ENCODE data around the gene RABGAP1L.

Gene RABGAP1L

GRCh38 chr1:174189428-174190062, 30.2 kb downstream of the RABGAP1L start:
- no peak for DNase-seq
- in situ Hi-C loops (cut with HindIII; ENCODE audit: low pct_ligation_motif_present, low pct_unique_long_range_greater_than_20kb, low sequenced_read_pairs) = no loop called here

- in situ Hi-C loops (cut with HindIII; ENCODE audit: low pct_ligation_motif_present, low pct_unique_long_range_greater_than_20kb, low sequenced_read_pairs) = no loop called here
Observed at GRCh38 chr1:174190691-174191199, 31.4 kb downstream of the RABGAP1L start.

GRCh38 chr1:174191349-174191862, 32.1 kb downstream of the RABGAP1L start:
- DNase-seq = no peak
- in situ Hi-C loops (cut with HindIII; ENCODE audit: low pct_ligation_motif_present, low pct_unique_long_range_greater_than_20kb, low sequenced_read_pairs) = no loop called here

More at GRCh38 chr1:174190691-174191199, 31.4 kb downstream of the RABGAP1L start:
- DNase-seq = no peak

GRCh38 chr1:174194461-174194860, 35.1 kb downstream of the RABGAP1L start:
- in situ Hi-C loops (cut with HindIII; ENCODE audit: low pct_ligation_motif_present, low pct_unique_long_range_greater_than_20kb, low sequenced_read_pairs) = no loop called here
- DNase-seq = no peak

GRCh38 chr1:174197088-174197487, 37.8 kb downstream of the RABGAP1L start:
- in situ Hi-C loops (cut with HindIII; ENCODE audit: low pct_ligation_motif_present, low pct_unique_long_range_greater_than_20kb, low sequenced_read_pairs) = no loop called here
- DNase-seq = no peak

- in situ Hi-C loops (cut with HindIII; ENCODE audit: low pct_ligation_motif_present, low pct_unique_long_range_greater_than_20kb, low sequenced_read_pairs) = no loop called here
Observed at GRCh38 chr1:174197547-174197946, 38.2 kb downstream of the RABGAP1L start.

GRCh38 chr1:174198202-174198601, 38.9 kb downstream of the RABGAP1L start:
- in situ Hi-C loops (cut with HindIII; ENCODE audit: low pct_ligation_motif_present, low pct_unique_long_range_greater_than_20kb, low sequenced_read_pairs) = no loop called here

More at GRCh38 chr1:174197547-174197946, 38.2 kb downstream of the RABGAP1L start:
- no peak for DNase-seq

GRCh38 chr1:174200746-174201145, 41.4 kb downstream of the RABGAP1L start:
- in situ Hi-C loops (cut with HindIII; ENCODE audit: low pct_ligation_motif_present, low pct_unique_long_range_greater_than_20kb, low sequenced_read_pairs) = no loop called here
- no peak for DNase-seq

More at GRCh38 chr1:174198202-174198601, 38.9 kb downstream of the RABGAP1L start:
- DNase-seq = no peak

GRCh38 chr1:174204697-174205308, 45.5 kb downstream of the RABGAP1L start:
- in situ Hi-C loops (cut with HindIII; ENCODE audit: low pct_ligation_motif_present, low pct_unique_long_range_greater_than_20kb, low sequenced_read_pairs) = no loop called here
- DNase-seq = no peak

- in situ Hi-C loops (cut with HindIII; ENCODE audit: low pct_ligation_motif_present, low pct_unique_long_range_greater_than_20kb, low sequenced_read_pairs) = no loop called here
- no peak for DNase-seq
Observed at GRCh38 chr1:174206148-174206836, 47.0 kb downstream of the RABGAP1L start.

- DNase-seq = no peak
- in situ Hi-C loops (cut with HindIII; ENCODE audit: low pct_ligation_motif_present, low pct_unique_long_range_greater_than_20kb, low sequenced_read_pairs) = no loop called here
Observed at GRCh38 chr1:174209347-174210187, 50.2 kb downstream of the RABGAP1L start.

- in situ Hi-C loops (cut with HindIII; ENCODE audit: low pct_ligation_motif_present, low pct_unique_long_range_greater_than_20kb, low sequenced_read_pairs) = no loop called here
- no peak for DNase-seq
Observed at GRCh38 chr1:174211486-174211885, 52.2 kb downstream of the RABGAP1L start.

GRCh38 chr1:174215766-174216165, 56.4 kb downstream of the RABGAP1L start:
- in situ Hi-C loops (cut with HindIII; ENCODE audit: low pct_ligation_motif_present, low pct_unique_long_range_greater_than_20kb, low sequenced_read_pairs) = no loop called here
- DNase-seq = no peak

GRCh38 chr1:174217248-174217647, 57.9 kb downstream of the RABGAP1L start:
- in situ Hi-C loops (cut with HindIII; ENCODE audit: low pct_ligation_motif_present, low pct_unique_long_range_greater_than_20kb, low sequenced_read_pairs) = no loop called here
- no peak for DNase-seq

GRCh38 chr1:174217787-174218574, 58.7 kb downstream of the RABGAP1L start:
- in situ Hi-C loops (cut with HindIII; ENCODE audit: low pct_ligation_motif_present, low pct_unique_long_range_greater_than_20kb, low sequenced_read_pairs) = no loop called here
- DNase-seq = peak; percentile 52

- in situ Hi-C loops (cut with HindIII; ENCODE audit: low pct_ligation_motif_present, low pct_unique_long_range_greater_than_20kb, low sequenced_read_pairs) = no loop called here
Observed at GRCh38 chr1:174218983-174219382, 59.7 kb downstream of the RABGAP1L start.

GRCh38 chr1:174219606-174220370, 60.5 kb downstream of the RABGAP1L start:
- DNase-seq = no peak
- in situ Hi-C loops (cut with HindIII; ENCODE audit: low pct_ligation_motif_present, low pct_unique_long_range_greater_than_20kb, low sequenced_read_pairs) = no loop called here

More at GRCh38 chr1:174218983-174219382, 59.7 kb downstream of the RABGAP1L start:
- no peak for DNase-seq
